Keratinocyte (primary cell): ENCODE measurements around the gene GPATCH1. TPM values are rescaled to one million over a fixed set of nuclear protein-coding genes. Genes with fewer than 3 reads are reported as not detected.
A peak's percentile ranks its signal among the peaks of the same experiment; 100 is the strongest.

ENCODE experiments used
- DNase-seq: peaks from one replicate; pipeline ENCODE4 v3.0.0-alpha.2; 2011; ENCODE audit warnings: low read depth, missing footprints, low spot score
- FAIRE-seq: peaks from 2 replicates; lab custom pipeline; 2011; peaks lifted over from hg19 to GRCh38; lab: Jason Lieb, UNC
- H2AFZ ChIP-seq: 2 replicates; pipeline ENCODE4 v1.6.0; 2012; ENCODE audit warnings: low read length, control low read depth, inconsistent platforms; ENCODE audit not compliant: control insufficient read depth
- H3K27ac ChIP-seq: 2 replicates; pipeline ENCODE4 v1.5.1; 2011; ENCODE audit warnings: low read length; ENCODE audit not compliant: control insufficient read depth, insufficient read depth
- H3K27me3 ChIP-seq: 3 replicates; pipeline ENCODE4 v1.6.0; 2011; ENCODE audit warnings: low read length; ENCODE audit not compliant: control insufficient read depth, insufficient read depth; ENCODE audit errors: extremely low read depth
- H3K36me3 ChIP-seq, 2 experiments: 2 replicates in 1 of 2; 3 replicates in 1 of 2; pipeline ENCODE4 v1.5.1; 2011; ENCODE audit warnings: low read length in 2 of 2, mild to moderate bottlenecking in 1 of 2; ENCODE audit not compliant: control insufficient read depth in 2 of 2, insufficient read depth in 2 of 2; ENCODE audit errors: extremely low read depth in 1 of 2
- H3K4me1 ChIP-seq: 3 replicates; pipeline ENCODE4 v1.5.1; 2011; ENCODE audit warnings: low read length; ENCODE audit not compliant: control insufficient read depth, insufficient read depth; ENCODE audit errors: extremely low read depth
- H3K4me2 ChIP-seq: 3 replicates; pipeline ENCODE4 v1.6.0; 2011; ENCODE audit warnings: low read depth, low read length; ENCODE audit not compliant: control insufficient read depth, insufficient read depth; ENCODE audit errors: extremely low read depth
- H3K4me3 ChIP-seq, 3 experiments: fragments of 200-600 bp in 1 of 3; sonication (generic) in 1 of 3; 2 replicates in 2 of 3; 3 replicates in 1 of 3; pipeline ENCODE4 v1.5.1; 2011 to 2016; ENCODE audit warnings: low read length in 3 of 3, mild to moderate bottlenecking in 3 of 3, control low read depth in 2 of 3, inconsistent platforms in 1 of 3, low read depth in 1 of 3, mixed read lengths in 1 of 3, mixed run types in 1 of 3, moderate library complexity in 1 of 3; ENCODE audit not compliant: control insufficient read depth in 2 of 3, insufficient read depth in 2 of 3; ENCODE audit errors: extremely low read depth in 1 of 3
- H3K79me2 ChIP-seq: 2 replicates; pipeline ENCODE4 v1.6.0; 2012; ENCODE audit warnings: low read length; ENCODE audit not compliant: control insufficient read depth, insufficient read depth
- H3K9ac ChIP-seq: 3 replicates; pipeline ENCODE4 v1.6.0; 2011; ENCODE audit warnings: low read length; ENCODE audit not compliant: control insufficient read depth, insufficient read depth; ENCODE audit errors: extremely low read depth
- H3K9me1 ChIP-seq: 3 replicates; pipeline ENCODE4 v1.6.0; 2011; ENCODE audit warnings: low read length; ENCODE audit not compliant: control insufficient read depth, insufficient read depth; ENCODE audit errors: extremely low read depth
- H3K9me3 ChIP-seq: 2 replicates; pipeline ENCODE4 v1.5.1; 2012; ENCODE audit warnings: low read depth, low read length; ENCODE audit not compliant: control insufficient read depth
- H4K20me1 ChIP-seq: 3 replicates; pipeline ENCODE4 v1.6.0; 2011; ENCODE audit warnings: low read length; ENCODE audit not compliant: control insufficient read depth, insufficient read depth; ENCODE audit errors: extremely low read depth
- CTCF ChIP-seq, 3 experiments: IDR thresholded peaks in 1 of 3; conservative IDR thresholded peaks in 1 of 3; optimal IDR thresholded peaks in 1 of 3; 2 replicates in 2 of 3; 3 replicates in 1 of 3; pipeline versions ENCODE3 to v1.5.1; 2011; ENCODE audit warnings: low read length in 3 of 3, mild to moderate bottlenecking in 3 of 3, moderate library complexity in 2 of 3, control low read depth in 1 of 3, inconsistent platforms in 1 of 3; ENCODE audit not compliant: insufficient read depth in 2 of 3; ENCODE audit errors: extremely low read depth in 1 of 3
- EZH2 ChIP-seq: IDR thresholded peaks from one replicate; pipeline ENCODE4 v1.6.1; 2012; ENCODE audit warnings: inconsistent platforms, mild to moderate bottlenecking, low read length, moderate library complexity
- dilution Hi-C: fragments of 300-500 bp; cut with MboI; formaldehyde crosslinking; loops from one replicate; pipeline ENCODE4 v1.7.0; 2020; ENCODE audit warnings: low sequenced_read_pairs; ENCODE audit not compliant: extremely low pct_ligation_motif_present
- polyA plus RNA-seq, 5 experiments: library from polyadenylated mRNA; depleted of rRNA in 3 of 5; stranded (reverse) in 3 of 5; stranded (forward) in 1 of 5; unstranded in 1 of 5; fragments of >200 nt; gene quantifications; 1 replicate in 1 of 5; 2 replicates in 3 of 5; 3 replicates in 1 of 5; pipeline versions ENCODE4 v1.2.1 to v1.2.3, GENCODE V29; 2011 to 2012; ENCODE audit warnings: missing spikeins in 2 of 5, low read depth in 1 of 5, low replicate concordance in 1 of 5

GPATCH1 gene
- polyA plus RNA-seq, 1 donor (not counting 4 experiments of a cell fraction or from before 2014, with no cell fraction given): 5.8 TPM

- Histone ChIP-seq H3K9me3 (no peaks in the 10 kb centered on the region), H4K20me1 (no peaks in the 10 kb centered on the region), H3K4me3 (no peak overlapping the region), H3K4me1 (no peaks in the 10 kb centered on the region), H3K9ac (no peak overlapping the region), H2AFZ (no peak overlapping the region), H3K36me3 (no peaks in the 10 kb centered on the region), H3K27me3 (no peaks in the 10 kb centered on the region), H3K27ac (no peak overlapping the region), H3K79me2 (no peaks in the 10 kb centered on the region), H3K4me2 (no peak overlapping the region), H3K9me1 (no peaks in the 10 kb centered on the region)
- FAIRE-seq (no peak), DNase-seq (no peak)
- TF ChIP-seq CTCF (optimal IDR thresholded peaks at IDR 0.05 in 1 of 3, IDR thresholded peaks at IDR 0.05 in 1 of 3, conservative IDR thresholded peaks at IDR 0.05 in 1 of 3; ENCODE audit: extremely low read depth in 1 of 3, insufficient read depth in 2 of 3, low read length in 3 of 3) (no peak), EZH2 (no peak)
- dilution Hi-C loops: no loop called here
These were observed 58.2 kb downstream of the GPATCH1 start for GRCh38 chr19:33139165-33139564.

- FAIRE-seq (peak; percentile 26), DNase-seq (peak; percentile 7)
- Histone ChIP-seq H3K27me3 (no peaks in the 10 kb centered on the region), H4K20me1 (no peaks in the 10 kb centered on the region), H3K4me1 (no peaks in the 10 kb centered on the region), H3K36me3 (no peaks in the 10 kb centered on the region), H3K27ac (no peak overlapping the region), H2AFZ (no peak overlapping the region), H3K79me2 (no peaks in the 10 kb centered on the region), H3K9me1 (no peaks in the 10 kb centered on the region), H3K9ac (no peak overlapping the region), H3K4me3 (no peak overlapping the region), H3K9me3 (no peaks in the 10 kb centered on the region), H3K4me2 (peak overlapping the region; percentile 41)
- peak; percentile 92 to 98 (median 93) for TF ChIP-seq CTCF (optimal IDR thresholded peaks at IDR 0.05 in 1 of 3, IDR thresholded peaks at IDR 0.05 in 1 of 3, conservative IDR thresholded peaks at IDR 0.05 in 1 of 3; ENCODE audit: extremely low read depth in 1 of 3, insufficient read depth in 2 of 3, low read length in 3 of 3)
- TF ChIP-seq EZH2: no peak
- dilution Hi-C loops: no loop called here
These were observed 63.0 kb downstream of the GPATCH1 start for GRCh38 chr19:33143897-33144405.
